Nephron progenitor cell (in vitro differentiated cells): ENCODE measurements around the gene SLC24A4.

ENCODE experiments used
- DNase-seq: peaks from one replicate; pipeline ENCODE4 v3.0.0; 2021
- H3K27ac Mint-ChIP-seq: 2 replicates; pipeline ENCODE4 v1.8.0; 2021; ENCODE audit warnings: mild to moderate bottlenecking, moderate library complexity, mixed read lengths
- H3K27me3 Mint-ChIP-seq: 2 replicates; pipeline ENCODE4 v1.8.0; 2021; ENCODE audit warnings: mild to moderate bottlenecking, low read depth, mixed read lengths; ENCODE audit not compliant: poor library complexity
- H3K36me3 Mint-ChIP-seq: 2 replicates; pipeline ENCODE4 v1.8.0; 2021; ENCODE audit warnings: low read depth, mixed read lengths
- H3K4me1 Mint-ChIP-seq: 2 replicates; pipeline ENCODE4 v1.8.0; 2021; ENCODE audit warnings: mixed read lengths
- H3K4me3 Mint-ChIP-seq: 2 replicates; pipeline ENCODE4 v1.8.0; 2021; ENCODE audit warnings: mild to moderate bottlenecking, moderate library complexity, mixed read lengths
- H3K9me3 Mint-ChIP-seq: 2 replicates; pipeline ENCODE4 v1.8.0; 2021; ENCODE audit warnings: mild to moderate bottlenecking, moderate library complexity, mixed read lengths
- TF ChIP-seq, protein P1 (sequence below): fragments of 200-600 bp; sonication (generic); IDR thresholded peaks from 2 replicates; pipeline ENCODE4 v1.5.0; 2021; ENCODE audit warnings: antibody characterized with exemption

SLC24A4 gene

DNA sequence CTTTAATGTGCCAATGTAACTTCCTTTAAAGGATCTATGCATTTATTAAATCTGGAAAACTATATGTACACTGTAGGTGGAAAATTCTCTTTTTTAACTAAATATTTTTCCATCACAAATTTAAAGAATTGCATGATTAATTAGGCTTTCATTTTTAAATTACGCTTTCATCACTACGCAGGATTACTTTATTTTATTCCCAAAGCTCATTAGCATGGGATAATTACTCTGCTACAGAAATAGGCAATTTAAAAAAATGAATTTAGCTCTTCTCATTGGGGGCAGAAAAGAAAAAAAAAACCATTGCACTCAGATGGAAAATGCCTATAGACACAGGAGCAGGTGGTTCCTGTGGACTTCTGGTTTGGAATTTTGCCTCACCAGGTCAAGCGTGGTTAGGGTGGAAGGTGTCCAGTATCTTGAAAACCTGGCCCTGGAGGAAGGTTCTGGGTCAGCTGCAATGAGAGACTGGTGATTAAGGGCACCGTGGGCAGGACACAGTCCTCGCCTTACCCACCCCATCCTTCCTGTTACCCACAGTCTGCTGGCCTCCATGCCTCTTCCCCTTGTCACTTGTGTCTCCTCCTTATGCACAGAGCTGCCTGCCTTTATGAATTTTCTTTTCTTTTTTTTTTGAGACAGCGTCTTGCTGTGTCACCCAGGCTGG is 173.4 kb downstream of the SLC24A4 start:
- DNase-seq: no peak
- H3K27me3 Mint-ChIP-seq: peaks cover 20% of the 10 kb centered on the region
- TF ChIP-seq, protein P1, sequence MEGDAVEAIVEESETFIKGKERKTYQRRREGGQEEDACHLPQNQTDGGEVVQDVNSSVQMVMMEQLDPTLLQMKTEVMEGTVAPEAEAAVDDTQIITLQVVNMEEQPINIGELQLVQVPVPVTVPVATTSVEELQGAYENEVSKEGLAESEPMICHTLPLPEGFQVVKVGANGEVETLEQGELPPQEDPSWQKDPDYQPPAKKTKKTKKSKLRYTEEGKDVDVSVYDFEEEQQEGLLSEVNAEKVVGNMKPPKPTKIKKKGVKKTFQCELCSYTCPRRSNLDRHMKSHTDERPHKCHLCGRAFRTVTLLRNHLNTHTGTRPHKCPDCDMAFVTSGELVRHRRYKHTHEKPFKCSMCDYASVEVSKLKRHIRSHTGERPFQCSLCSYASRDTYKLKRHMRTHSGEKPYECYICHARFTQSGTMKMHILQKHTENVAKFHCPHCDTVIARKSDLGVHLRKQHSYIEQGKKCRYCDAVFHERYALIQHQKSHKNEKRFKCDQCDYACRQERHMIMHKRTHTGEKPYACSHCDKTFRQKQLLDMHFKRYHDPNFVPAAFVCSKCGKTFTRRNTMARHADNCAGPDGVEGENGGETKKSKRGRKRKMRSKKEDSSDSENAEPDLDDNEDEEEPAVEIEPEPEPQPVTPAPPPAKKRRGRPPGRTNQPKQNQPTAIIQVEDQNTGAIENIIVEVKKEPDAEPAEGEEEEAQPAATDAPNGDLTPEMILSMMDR: no peak
- peaks cover 35% of the 10 kb centered on the region for H3K4me1 Mint-ChIP-seq
- no peaks in the 10 kb centered on the region for H3K9me3 Mint-ChIP-seq
- no peak overlapping the region for H3K27ac Mint-ChIP-seq
- H3K36me3 Mint-ChIP-seq: no peaks in the 10 kb centered on the region
- no peak overlapping the region for H3K4me3 Mint-ChIP-seq

DNA sequence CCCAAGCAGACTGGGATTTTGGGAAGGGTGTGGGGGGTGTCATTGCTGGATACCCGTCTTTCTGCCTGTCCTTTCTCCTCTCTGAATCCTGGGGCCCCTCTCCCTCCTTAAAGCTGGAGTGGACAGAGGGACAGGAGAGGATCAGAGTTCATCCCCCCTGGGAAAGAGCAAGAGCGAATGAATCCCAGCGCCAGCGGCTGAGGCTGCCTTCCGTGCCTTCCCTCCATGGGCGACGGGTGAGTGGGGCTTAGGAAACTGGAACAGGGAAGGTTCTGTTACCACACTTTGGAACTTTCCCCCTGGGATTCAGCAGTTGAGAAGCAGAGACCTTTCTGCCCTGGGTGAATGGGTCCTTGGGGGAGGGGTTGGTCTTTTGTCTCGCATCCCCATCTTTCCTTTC is 174.4 kb downstream of the SLC24A4 start:
- Mint-ChIP-seq H3K36me3 (no peaks in the 10 kb centered on the region), H3K4me1 (peaks cover 35% of the 10 kb centered on the region), H3K27me3 (peaks cover 22% of the 10 kb centered on the region), H3K4me3 (no peak overlapping the region), H3K27ac (no peak overlapping the region), H3K9me3 (no peaks in the 10 kb centered on the region)
- no peak for DNase-seq
- TF ChIP-seq, protein P1: no peak

DNA sequence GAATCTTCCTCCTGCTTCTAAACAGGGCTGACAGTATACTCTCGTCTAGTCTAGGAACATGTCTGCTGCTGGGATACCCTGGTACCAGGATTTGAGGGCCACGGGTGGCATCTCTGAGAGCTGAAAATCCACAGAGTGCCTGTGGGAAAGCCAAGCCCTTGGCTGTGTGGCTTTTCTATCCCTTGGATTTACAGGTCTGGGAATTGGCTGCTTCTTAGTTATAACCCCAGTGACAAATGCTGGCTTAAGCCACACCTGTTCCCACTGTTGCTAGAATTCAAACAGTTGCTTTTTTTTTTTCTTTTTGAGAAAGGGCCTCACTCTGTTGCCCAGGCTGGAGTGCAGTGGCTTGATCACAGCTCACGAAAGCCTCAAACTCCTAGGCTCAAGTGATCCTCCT is 176.3 kb downstream of the SLC24A4 start:
- H3K27me3 Mint-ChIP-seq: peaks cover 16% of the 10 kb centered on the region
- peaks cover 43% of the 10 kb centered on the region for H3K4me1 Mint-ChIP-seq
- peak overlapping the region; percentile 41 for H3K27ac Mint-ChIP-seq
- H3K36me3 Mint-ChIP-seq: no peaks in the 10 kb centered on the region
- no peaks in the 10 kb centered on the region for H3K9me3 Mint-ChIP-seq
- no peak for DNase-seq
- TF ChIP-seq, protein P1: no peak
- no peak overlapping the region for H3K4me3 Mint-ChIP-seq

DNA sequence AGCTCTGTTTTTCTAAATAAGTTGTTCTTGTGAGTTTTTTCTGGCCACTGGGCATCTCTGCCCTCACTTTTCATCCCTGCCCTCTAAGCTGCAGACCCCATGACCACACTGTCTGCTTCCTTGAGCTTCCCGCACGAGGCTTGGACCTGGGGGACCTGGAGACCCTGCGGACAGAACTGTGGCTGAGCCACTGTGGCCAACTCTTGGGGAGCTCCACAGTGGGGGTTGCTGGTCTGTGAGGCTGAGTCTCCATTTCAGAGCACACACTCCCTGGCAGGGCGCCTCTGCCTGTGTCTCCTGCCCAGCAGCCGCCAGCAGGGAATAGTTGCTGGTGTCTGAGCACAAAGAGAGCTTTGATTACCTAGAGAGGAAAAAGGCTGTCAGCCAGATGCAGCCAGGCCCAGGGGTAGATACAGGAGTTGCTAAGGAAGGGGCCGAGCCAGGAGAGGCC is 177.6 kb downstream of the SLC24A4 start:
- H3K9me3 Mint-ChIP-seq: no peaks in the 10 kb centered on the region
- H3K27me3 Mint-ChIP-seq: peaks cover 19% of the 10 kb centered on the region
- no peak overlapping the region for H3K27ac Mint-ChIP-seq
- no peak for DNase-seq
- peaks cover 36% of the 10 kb centered on the region for H3K4me1 Mint-ChIP-seq
- TF ChIP-seq, protein P1: no peak
- no peaks in the 10 kb centered on the region for H3K36me3 Mint-ChIP-seq
- no peak overlapping the region for H3K4me3 Mint-ChIP-seq

DNA sequence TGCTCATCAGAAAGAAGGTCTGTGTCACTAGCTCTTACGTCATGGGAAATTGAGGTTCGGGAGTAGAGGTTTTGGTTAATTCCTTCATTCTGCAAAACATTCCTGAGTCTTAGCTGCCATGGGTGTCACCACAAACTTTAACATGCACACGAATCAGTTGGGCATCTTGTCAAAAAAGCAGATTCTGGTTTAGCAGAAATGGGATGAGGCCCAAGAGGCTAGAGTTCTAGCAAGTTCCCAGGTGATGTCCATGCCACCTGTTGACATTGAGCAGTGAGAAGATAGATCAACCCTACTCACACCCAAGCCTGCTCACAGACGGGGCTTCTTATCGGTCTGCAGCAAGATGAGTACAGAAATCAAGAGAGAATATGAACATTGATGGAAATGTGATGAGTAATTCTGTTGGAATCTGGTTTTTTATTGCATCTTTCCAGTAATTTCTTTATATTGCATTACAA is 179.0 kb downstream of the SLC24A4 start:
- H3K36me3 Mint-ChIP-seq: no peaks in the 10 kb centered on the region
- H3K4me3 Mint-ChIP-seq: no peak overlapping the region
- H3K27ac Mint-ChIP-seq: no peak overlapping the region
- TF ChIP-seq, protein P1: no peak
- no peaks in the 10 kb centered on the region for H3K9me3 Mint-ChIP-seq
- peaks cover 24% of the 10 kb centered on the region for H3K27me3 Mint-ChIP-seq
- peaks cover 31% of the 10 kb centered on the region for H3K4me1 Mint-ChIP-seq
- no peak for DNase-seq
